DND-41 (cell line): Measurements from ENCODE around the gene TTLL5.
"Not testable (repeated sequence)": the region's sequence is repeated elsewhere in the genome, so short reads cannot be mapped to it uniquely, and the experiment has no call there.

Source experiments
- ATAC-seq: fragments of 200-7000 bp; cut with Tn5 transposase; 3 replicates; pipeline ENCODE4 v1.9.1; 2021; ENCODE audit warnings: low read depth; ENCODE audit not compliant: insufficient read depth
- DNase-seq: peaks from one replicate; pipeline ENCODE4 v3.0.0-alpha.2; 2020
- H2AFZ ChIP-seq: 2 replicates; pipeline ENCODE4 v1.6.0; 2012; ENCODE audit warnings: low read depth, low read length
- H3K27ac ChIP-seq: 2 replicates; pipeline ENCODE4 v1.5.1; 2012; ENCODE audit warnings: low read length, inconsistent platforms
- H3K27me3 ChIP-seq: fragments of 200-600 bp; sonication (generic); 2 replicates; pipeline ENCODE4 v1.6.0; 2012; ENCODE audit warnings: low read length, mild to moderate bottlenecking, inconsistent platforms; ENCODE audit not compliant: insufficient read depth, poor library complexity
- H3K36me3 ChIP-seq: 2 replicates; pipeline ENCODE4 v1.5.1; 2012; ENCODE audit warnings: low read length, inconsistent platforms; ENCODE audit not compliant: insufficient read depth
- H3K4me1 ChIP-seq: 2 replicates; pipeline ENCODE4 v1.5.1; 2012; ENCODE audit warnings: mild to moderate bottlenecking, low read length; ENCODE audit not compliant: insufficient read depth
- H3K4me2 ChIP-seq: 2 replicates; pipeline ENCODE4 v1.6.0; 2012; ENCODE audit warnings: mild to moderate bottlenecking, moderate library complexity, low read length, inconsistent platforms; ENCODE audit not compliant: insufficient read depth
- H3K4me3 ChIP-seq, 2 experiments: fragments of 200-600 bp in 1 of 2; shearing (Covaris generic) in 1 of 2; 2 replicates each; pipeline ENCODE4 v1.5.1; 2012 to 2016; ENCODE audit warnings: inconsistent platforms in 2 of 2, low read length in 2 of 2, mild to moderate bottlenecking in 2 of 2, low read depth in 1 of 2, moderate library complexity in 1 of 2
- H3K79me2 ChIP-seq: 2 replicates; pipeline ENCODE4 v1.6.0; 2012; ENCODE audit warnings: low read length, inconsistent platforms; ENCODE audit not compliant: insufficient read depth
- H3K9ac ChIP-seq: 2 replicates; pipeline ENCODE4 v1.6.0; 2012; ENCODE audit warnings: low read depth, mild to moderate bottlenecking, inconsistent platforms, low read length, moderate library complexity
- H3K9me3 ChIP-seq: 2 replicates; pipeline ENCODE4 v1.5.1; 2012; ENCODE audit warnings: low read length, moderate library complexity, mild to moderate bottlenecking, inconsistent platforms; ENCODE audit not compliant: insufficient read depth, severe bottlenecking
- H4K20me1 ChIP-seq: 2 replicates; pipeline ENCODE4 v1.6.0; 2012; ENCODE audit warnings: low read length; ENCODE audit not compliant: insufficient read depth
- CTCF ChIP-seq: IDR thresholded peaks from 2 replicates; pipeline ENCODE4 v1.5.1; 2012; ENCODE audit warnings: borderline replicate concordance, low read length, moderate library complexity, mild to moderate bottlenecking; ENCODE audit not compliant: poor library complexity, severe bottlenecking; ENCODE audit errors: extremely low read depth
- EZH2 ChIP-seq: IDR thresholded peaks from 3 replicates; pipeline ENCODE4 v1.6.1; 2012; ENCODE audit warnings: borderline replicate concordance, low read depth, mild to moderate bottlenecking, moderate library complexity, low read length, inconsistent platforms; ENCODE audit not compliant: severe bottlenecking

Gene TTLL5

GRCh38 chr14:75690010-75690409, 29.0 kb downstream of the TTLL5 start:
- no peaks in the 10 kb centered on the region for H4K20me1 ChIP-seq
- ATAC-seq, result no peak
- TF ChIP-seq CTCF (no peak), EZH2 (no peak)
- no peak overlapping the region for H3K27ac ChIP-seq
- H3K36me3 ChIP-seq, result peaks cover 54% of the 10 kb centered on the region
- H3K9ac ChIP-seq, result no peak overlapping the region
- H3K79me2 ChIP-seq, result no peaks in the 10 kb centered on the region
- no peaks in the 10 kb centered on the region for H3K4me1 ChIP-seq
- no peak overlapping the region for H3K4me2 ChIP-seq
- H3K27me3 ChIP-seq, result no peaks in the 10 kb centered on the region
- no peak overlapping the region for H3K4me3 ChIP-seq
- no peak for DNase-seq
- no peaks in the 10 kb centered on the region for H3K9me3 ChIP-seq
- H2AFZ ChIP-seq, result no peak overlapping the region

- not testable (repeated sequence) for H3K9me3 ChIP-seq, H3K27ac ChIP-seq, H3K27me3 ChIP-seq, H3K79me2 ChIP-seq, DNase-seq, H2AFZ ChIP-seq, H4K20me1 ChIP-seq, H3K4me2 ChIP-seq, H3K4me1 ChIP-seq, ATAC-seq, H3K9ac ChIP-seq, H3K4me3 ChIP-seq
- H3K36me3 ChIP-seq, result peaks cover 78% of the 10 kb centered on the region
These were observed 34.0 kb downstream of the TTLL5 start for GRCh38 chr14:75695025-75695424.

- H3K79me2 ChIP-seq, result no peaks in the 10 kb centered on the region
- H3K36me3 ChIP-seq, result peaks cover 78% of the 10 kb centered on the region
- H3K27me3 ChIP-seq, result no peaks in the 10 kb centered on the region
- H4K20me1 ChIP-seq, result no peaks in the 10 kb centered on the region
- H3K27ac ChIP-seq, result no peak overlapping the region
- H3K4me3 ChIP-seq, result no peak overlapping the region
- no peak overlapping the region for H3K4me2 ChIP-seq
- ATAC-seq, result no peak
- no peak overlapping the region for H3K9ac ChIP-seq
- H3K9me3 ChIP-seq, result no peaks in the 10 kb centered on the region
- H2AFZ ChIP-seq, result no peak overlapping the region
- no peak for DNase-seq
- no peaks in the 10 kb centered on the region for H3K4me1 ChIP-seq
- TF ChIP-seq CTCF (no peak), EZH2 (no peak)
These were observed 36.3 kb downstream of the TTLL5 start for GRCh38 chr14:75697386-75697785.

- Histone ChIP-seq H3K27ac (no peak overlapping the region), H2AFZ (no peak overlapping the region), H3K36me3 (peaks cover 78% of the 10 kb centered on the region), H3K4me3 (no peak overlapping the region), H4K20me1 (no peaks in the 10 kb centered on the region), H3K79me2 (no peaks in the 10 kb centered on the region), H3K27me3 (no peaks in the 10 kb centered on the region), H3K9me3 (no peaks in the 10 kb centered on the region), H3K4me1 (no peaks in the 10 kb centered on the region), H3K4me2 (no peak overlapping the region), H3K9ac (no peak overlapping the region)
- TF ChIP-seq CTCF (no peak), EZH2 (no peak)
- no peak for ATAC-seq
- DNase-seq, result no peak
These were observed 36.9 kb downstream of the TTLL5 start for GRCh38 chr14:75697918-75698317.
